Stimulated activated memory B cell treated with anti-CD40 and anti-IgM and Interleukin-4, amounts not matched to agents 10 μg/mL and 1 μg/mL and 100 μg/mL, for 72 hours (primary cell): ENCODE results near the gene NTNG1.

Experiments used
- ATAC-seq: fragments of 150-1000 bp; cut with Tn5 transposase; 2 replicates; pipeline ENCODE4 v1.10.0; 2021
- H3K27ac Mint-ChIP-seq: one replicate; pipeline ENCODE4 v1.8.0; 2022; ENCODE audit warnings: mild to moderate bottlenecking, mixed read lengths
- H3K27me3 Mint-ChIP-seq: one replicate; pipeline ENCODE4 v1.8.0; 2022; ENCODE audit warnings: mixed read lengths
- H3K36me3 Mint-ChIP-seq: one replicate; pipeline ENCODE4 v1.8.0; 2022; ENCODE audit warnings: mixed read lengths
- H3K4me1 Mint-ChIP-seq: one replicate; pipeline ENCODE4 v1.8.0; 2022; ENCODE audit warnings: mixed read lengths
- H3K4me3 Mint-ChIP-seq: one replicate; pipeline ENCODE4 v1.8.0; 2022; ENCODE audit warnings: mild to moderate bottlenecking, moderate library complexity, mixed read lengths
- H3K9me3 Mint-ChIP-seq: one replicate; pipeline ENCODE4 v1.8.0; 2022; ENCODE audit warnings: mixed read lengths

NTNG1 gene

GRCh38 chr1:107439567-107439966 is 298.7 kb downstream of the NTNG1 start:
- no peaks in the 10 kb centered on the region for H3K9me3 Mint-ChIP-seq
- no peak for ATAC-seq
- no peak overlapping the region for H3K4me3 Mint-ChIP-seq
- no peaks in the 10 kb centered on the region for H3K36me3 Mint-ChIP-seq
- H3K27me3 Mint-ChIP-seq: no peaks in the 10 kb centered on the region
- H3K27ac Mint-ChIP-seq: no peak overlapping the region
- peaks cover 36% of the 10 kb centered on the region for H3K4me1 Mint-ChIP-seq

- Mint-ChIP-seq H3K27me3 (no peaks in the 10 kb centered on the region), H3K36me3 (peaks cover 5% of the 10 kb centered on the region), H3K27ac (peak overlapping the region; percentile 79), H3K4me3 (no peak overlapping the region), H3K9me3 (no peaks in the 10 kb centered on the region), H3K4me1 (peaks cover 42% of the 10 kb centered on the region)
- no peak for ATAC-seq
Observed at GRCh38 chr1:107442551-107442950, 301.7 kb downstream of the NTNG1 start.

- no peak overlapping the region for H3K4me3 Mint-ChIP-seq
- peak; percentile 62 for ATAC-seq
- peaks cover 42% of the 10 kb centered on the region for H3K4me1 Mint-ChIP-seq
- H3K36me3 Mint-ChIP-seq: peaks cover 5% of the 10 kb centered on the region
- no peaks in the 10 kb centered on the region for H3K9me3 Mint-ChIP-seq
- H3K27ac Mint-ChIP-seq: peak overlapping the region; percentile 79
- no peaks in the 10 kb centered on the region for H3K27me3 Mint-ChIP-seq
Observed at GRCh38 chr1:107443027-107443426, 302.2 kb downstream of the NTNG1 start.

GRCh38 chr1:107443860-107444259 is 303.0 kb downstream of the NTNG1 start:
- Mint-ChIP-seq H3K27ac (peak overlapping the region; percentile 79), H3K4me3 (no peak overlapping the region), H3K9me3 (no peaks in the 10 kb centered on the region), H3K36me3 (peaks cover 5% of the 10 kb centered on the region), H3K4me1 (peaks cover 43% of the 10 kb centered on the region), H3K27me3 (no peaks in the 10 kb centered on the region)
- ATAC-seq: no peak

GRCh38 chr1:107444302-107444701 is 303.5 kb downstream of the NTNG1 start:
- no peaks in the 10 kb centered on the region for H3K27me3 Mint-ChIP-seq
- peaks cover 47% of the 10 kb centered on the region for H3K4me1 Mint-ChIP-seq
- no peaks in the 10 kb centered on the region for H3K9me3 Mint-ChIP-seq
- no peak for ATAC-seq
- H3K4me3 Mint-ChIP-seq: no peak overlapping the region
- H3K27ac Mint-ChIP-seq: peak overlapping the region; percentile 79
- H3K36me3 Mint-ChIP-seq: peaks cover 5% of the 10 kb centered on the region

GRCh38 chr1:107449326-107449725 is 308.5 kb downstream of the NTNG1 start:
- no peak for ATAC-seq
- H3K36me3 Mint-ChIP-seq: peaks cover 5% of the 10 kb centered on the region
- H3K4me1 Mint-ChIP-seq: peaks cover 56% of the 10 kb centered on the region
- no peaks in the 10 kb centered on the region for H3K9me3 Mint-ChIP-seq
- H3K27ac Mint-ChIP-seq: peak overlapping the region; percentile 53
- H3K27me3 Mint-ChIP-seq: no peaks in the 10 kb centered on the region
- H3K4me3 Mint-ChIP-seq: no peak overlapping the region

- H3K4me1 Mint-ChIP-seq: peaks cover 61% of the 10 kb centered on the region
- peak; percentile 93 for ATAC-seq
- H3K27ac Mint-ChIP-seq: peak overlapping the region; percentile 100
Observed at GRCh38 chr1:107450899-107451664, 310.2 kb downstream of the NTNG1 start.

GRCh38 chr1:107451715-107452114 is 310.9 kb downstream of the NTNG1 start:
- H3K9me3 Mint-ChIP-seq: no peaks in the 10 kb centered on the region
- peak overlapping the region; percentile 100 for H3K27ac Mint-ChIP-seq
- H3K27me3 Mint-ChIP-seq: no peaks in the 10 kb centered on the region
- peak; percentile 54 for ATAC-seq
- H3K4me3 Mint-ChIP-seq: peak overlapping the region; percentile 91
- no peaks in the 10 kb centered on the region for H3K36me3 Mint-ChIP-seq
- H3K4me1 Mint-ChIP-seq: peaks cover 58% of the 10 kb centered on the region

More at GRCh38 chr1:107450899-107451664, 310.2 kb downstream of the NTNG1 start:
- Mint-ChIP-seq H3K9me3 (no peaks in the 10 kb centered on the region), H3K36me3 (peaks cover under 1% of the 10 kb centered on the region), H3K4me3 (peak overlapping the region; percentile 91), H3K27me3 (no peaks in the 10 kb centered on the region)

GRCh38 chr1:107454791-107455190 is 314.0 kb downstream of the NTNG1 start:
- no peak for ATAC-seq
- Mint-ChIP-seq H3K27ac (no peak overlapping the region), H3K9me3 (no peaks in the 10 kb centered on the region), H3K4me1 (peaks cover 56% of the 10 kb centered on the region), H3K36me3 (no peaks in the 10 kb centered on the region), H3K27me3 (no peaks in the 10 kb centered on the region), H3K4me3 (no peak overlapping the region)

- no peak overlapping the region for H3K27ac Mint-ChIP-seq
- H3K9me3 Mint-ChIP-seq: no peaks in the 10 kb centered on the region
- H3K36me3 Mint-ChIP-seq: no peaks in the 10 kb centered on the region
- H3K27me3 Mint-ChIP-seq: no peaks in the 10 kb centered on the region
- H3K4me3 Mint-ChIP-seq: no peak overlapping the region
- peaks cover 24% of the 10 kb centered on the region for H3K4me1 Mint-ChIP-seq
- ATAC-seq: no peak
Observed at GRCh38 chr1:107457989-107458388, 317.1 kb downstream of the NTNG1 start.

- Mint-ChIP-seq H3K27ac (peak overlapping the region; percentile 53), H3K27me3 (no peaks in the 10 kb centered on the region), H3K9me3 (no peaks in the 10 kb centered on the region), H3K4me3 (no peak overlapping the region), H3K36me3 (no peaks in the 10 kb centered on the region), H3K4me1 (peaks cover 19% of the 10 kb centered on the region)
- no peak for ATAC-seq
Observed at GRCh38 chr1:107459204-107459904, 318.5 kb downstream of the NTNG1 start.

GRCh38 chr1:107460035-107460434 is 319.2 kb downstream of the NTNG1 start:
- H3K4me1 Mint-ChIP-seq: peaks cover 18% of the 10 kb centered on the region
- no peaks in the 10 kb centered on the region for H3K36me3 Mint-ChIP-seq
- no peaks in the 10 kb centered on the region for H3K27me3 Mint-ChIP-seq
- H3K4me3 Mint-ChIP-seq: no peak overlapping the region
- peak; percentile 41 for ATAC-seq
- no peaks in the 10 kb centered on the region for H3K9me3 Mint-ChIP-seq
- no peak overlapping the region for H3K27ac Mint-ChIP-seq

- Mint-ChIP-seq H3K27ac (no peak overlapping the region), H3K9me3 (peaks cover 2% of the 10 kb centered on the region), H3K27me3 (no peaks in the 10 kb centered on the region), H3K4me1 (peaks cover 7% of the 10 kb centered on the region), H3K4me3 (no peak overlapping the region), H3K36me3 (no peaks in the 10 kb centered on the region)
- ATAC-seq: no peak
Observed at GRCh38 chr1:107464827-107465226, 324.0 kb downstream of the NTNG1 start.

GRCh38 chr1:107467286-107467685 is 326.4 kb downstream of the NTNG1 start:
- Mint-ChIP-seq H3K27me3 (no peaks in the 10 kb centered on the region), H3K4me1 (peaks cover 7% of the 10 kb centered on the region), H3K27ac (no peak overlapping the region), H3K9me3 (peaks cover 2% of the 10 kb centered on the region), H3K4me3 (no peak overlapping the region), H3K36me3 (no peaks in the 10 kb centered on the region)
- ATAC-seq: no peak

GRCh38 chr1:107467811-107468210 is 327.0 kb downstream of the NTNG1 start:
- H3K36me3 Mint-ChIP-seq: no peaks in the 10 kb centered on the region
- no peak for ATAC-seq
- no peak overlapping the region for H3K4me3 Mint-ChIP-seq
- H3K27me3 Mint-ChIP-seq: no peaks in the 10 kb centered on the region
- H3K4me1 Mint-ChIP-seq: peaks cover 9% of the 10 kb centered on the region
- no peak overlapping the region for H3K27ac Mint-ChIP-seq
- H3K9me3 Mint-ChIP-seq: peaks cover 2% of the 10 kb centered on the region

- Mint-ChIP-seq H3K36me3 (no peaks in the 10 kb centered on the region), H3K27ac (no peak overlapping the region), H3K4me3 (no peak overlapping the region), H3K27me3 (no peaks in the 10 kb centered on the region), H3K9me3 (peaks cover 6% of the 10 kb centered on the region), H3K4me1 (peaks cover 19% of the 10 kb centered on the region)
- no peak for ATAC-seq
Observed at GRCh38 chr1:107473065-107473464, 332.2 kb downstream of the NTNG1 start.
